Mesothelial cell of epicardium (in vitro differentiated cells): ENCODE measurements around the gene C5orf15. TPM values are rescaled to one million over a fixed set of nuclear protein-coding genes. Genes with fewer than 3 reads are reported as not detected.
"Not testable (repeated sequence)": the region's sequence is repeated elsewhere in the genome, so short reads cannot be mapped to it uniquely, and the experiment has no call there.

Experiments used
- DNase-seq, 2 experiments: peaks; one replicate each; pipeline ENCODE4 v3.0.0; 2021; ENCODE audit warnings: low spot score in 2 of 2; ENCODE audit not compliant: unreplicated experiment in 2 of 2
- H3K27ac Mint-ChIP-seq: 2 replicates; pipeline ENCODE4 v1.8.0; 2021; ENCODE audit warnings: mixed read lengths
- H3K27me3 Mint-ChIP-seq: 2 replicates; pipeline ENCODE4 v1.8.0; 2021; ENCODE audit warnings: low read depth, mixed read lengths
- H3K36me3 Mint-ChIP-seq: 2 replicates; pipeline ENCODE4 v1.8.0; 2021; ENCODE audit warnings: mixed read lengths
- H3K4me1 Mint-ChIP-seq: 2 replicates; pipeline ENCODE4 v1.8.0; 2021; ENCODE audit warnings: mixed read lengths
- H3K4me3 Mint-ChIP-seq: 2 replicates; pipeline ENCODE4 v1.8.0; 2021; ENCODE audit warnings: mild to moderate bottlenecking, moderate library complexity, mixed read lengths
- H3K9me3 Mint-ChIP-seq: 2 replicates; pipeline ENCODE4 v1.8.0; 2021; ENCODE audit warnings: mixed read lengths
- total RNA-seq: library from RNA; stranded (reverse); gene quantifications from 3 replicates; pipeline ENCODE4 v1.2.1, GENCODE V29; 2021
- TF ChIP-seq, protein P1 (sequence below): fragments of 200-600 bp; sonication (generic); IDR thresholded peaks from one replicate; pipeline ENCODE4 v1.5.0; 2021; ENCODE audit warnings: antibody characterized with exemption; ENCODE audit not compliant: unreplicated experiment

The C5orf15 gene
- total RNA-seq, 1 donor from 2014 or later, result 44.2 TPM

DNA sequence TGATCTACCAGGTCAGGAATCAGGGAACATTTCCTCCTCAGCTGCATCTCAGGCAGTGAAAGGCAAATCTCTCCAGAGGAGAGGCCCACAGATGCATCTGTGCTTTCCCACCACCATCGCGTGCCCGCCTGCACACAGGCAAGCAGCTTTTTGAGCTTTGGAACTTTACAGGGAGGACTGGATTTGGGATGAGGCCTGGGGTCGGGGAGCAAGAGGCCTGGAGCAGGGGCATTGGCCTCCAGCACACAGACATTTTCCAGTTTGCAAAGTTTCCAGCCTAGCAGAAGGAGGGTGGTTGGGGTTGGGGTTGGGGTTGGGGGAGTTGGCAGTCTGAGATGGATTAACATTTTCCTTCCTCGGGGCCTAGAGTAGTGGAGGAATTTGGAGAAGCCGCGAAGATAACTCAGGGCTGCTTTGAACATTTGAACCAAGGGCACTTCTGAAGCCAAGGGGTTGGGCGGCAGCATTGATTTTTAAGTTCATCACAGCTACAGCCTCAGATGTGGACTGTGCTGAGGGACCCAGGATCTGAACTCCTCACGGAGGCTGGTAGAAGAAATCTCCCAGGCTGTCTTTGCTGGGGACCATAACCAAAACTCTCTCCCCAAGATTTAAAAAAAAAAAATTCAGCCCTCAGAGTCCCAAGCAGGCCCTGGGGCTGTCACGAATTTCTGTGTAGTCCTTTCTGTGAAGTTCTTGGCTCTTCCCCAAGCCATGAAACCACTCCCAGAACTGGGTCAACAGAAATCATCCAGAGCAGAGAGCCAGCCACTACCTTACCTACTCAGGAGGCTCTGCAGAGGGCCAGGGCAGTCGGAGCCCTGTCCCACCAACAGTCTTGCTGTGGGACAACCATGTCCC, 25.6 kb downstream of the C5orf15 start:
- TF ChIP-seq, protein P1, sequence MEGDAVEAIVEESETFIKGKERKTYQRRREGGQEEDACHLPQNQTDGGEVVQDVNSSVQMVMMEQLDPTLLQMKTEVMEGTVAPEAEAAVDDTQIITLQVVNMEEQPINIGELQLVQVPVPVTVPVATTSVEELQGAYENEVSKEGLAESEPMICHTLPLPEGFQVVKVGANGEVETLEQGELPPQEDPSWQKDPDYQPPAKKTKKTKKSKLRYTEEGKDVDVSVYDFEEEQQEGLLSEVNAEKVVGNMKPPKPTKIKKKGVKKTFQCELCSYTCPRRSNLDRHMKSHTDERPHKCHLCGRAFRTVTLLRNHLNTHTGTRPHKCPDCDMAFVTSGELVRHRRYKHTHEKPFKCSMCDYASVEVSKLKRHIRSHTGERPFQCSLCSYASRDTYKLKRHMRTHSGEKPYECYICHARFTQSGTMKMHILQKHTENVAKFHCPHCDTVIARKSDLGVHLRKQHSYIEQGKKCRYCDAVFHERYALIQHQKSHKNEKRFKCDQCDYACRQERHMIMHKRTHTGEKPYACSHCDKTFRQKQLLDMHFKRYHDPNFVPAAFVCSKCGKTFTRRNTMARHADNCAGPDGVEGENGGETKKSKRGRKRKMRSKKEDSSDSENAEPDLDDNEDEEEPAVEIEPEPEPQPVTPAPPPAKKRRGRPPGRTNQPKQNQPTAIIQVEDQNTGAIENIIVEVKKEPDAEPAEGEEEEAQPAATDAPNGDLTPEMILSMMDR, result no peak
- Mint-ChIP-seq H3K4me1 (peaks cover 36% of the 10 kb centered on the region), H3K4me3 (no peak overlapping the region), H3K9me3 (no peaks in the 10 kb centered on the region), H3K27ac (peak overlapping the region; percentile 83), H3K27me3 (no peaks in the 10 kb centered on the region), H3K36me3 (no peaks in the 10 kb centered on the region)
- no peak for DNase-seq

DNA sequence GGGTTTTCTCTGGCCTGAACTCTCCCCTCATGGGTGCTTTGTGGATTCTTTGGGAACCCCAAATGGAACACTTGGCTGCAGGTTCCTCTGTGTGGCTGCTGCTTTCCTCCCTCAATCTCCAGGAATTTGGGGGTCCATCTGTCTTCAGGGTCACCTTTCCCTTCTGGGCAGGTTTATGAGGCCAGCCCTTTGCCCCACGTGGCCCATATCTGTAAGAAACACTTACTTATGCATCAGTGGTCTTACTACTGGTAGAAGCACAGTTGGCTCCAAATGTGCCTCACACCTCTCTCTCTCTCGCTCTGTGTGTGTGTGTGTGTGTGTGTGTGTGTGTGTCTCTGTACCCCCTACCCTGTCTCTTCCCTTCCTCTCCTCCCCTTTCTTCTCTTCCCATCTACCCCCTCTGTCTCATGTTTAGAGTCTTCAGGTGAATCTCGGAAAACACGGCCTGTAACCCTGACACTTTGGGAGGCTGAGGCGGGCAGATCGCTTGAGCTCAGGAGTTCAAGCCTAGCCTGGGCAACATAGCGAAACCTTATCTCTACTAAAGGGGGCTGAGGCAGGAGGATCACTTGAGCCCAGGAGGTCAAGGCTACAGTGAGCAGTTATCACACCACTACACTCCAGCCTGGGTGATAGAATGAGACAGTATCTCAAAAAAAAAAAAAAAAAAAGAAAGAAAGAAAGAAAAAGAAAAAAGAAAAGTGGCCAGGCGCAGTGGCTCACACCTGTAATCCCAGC, 26.8 kb downstream of the C5orf15 start:
- H3K4me3 Mint-ChIP-seq, result no peak overlapping the region
- H3K27me3 Mint-ChIP-seq, result no peaks in the 10 kb centered on the region
- TF ChIP-seq, protein P1, result no peak
- H3K27ac Mint-ChIP-seq, result no peak overlapping the region
- H3K36me3 Mint-ChIP-seq, result no peaks in the 10 kb centered on the region
- peaks cover 40% of the 10 kb centered on the region for H3K4me1 Mint-ChIP-seq
- no peaks in the 10 kb centered on the region for H3K9me3 Mint-ChIP-seq
- no peak for DNase-seq

DNA sequence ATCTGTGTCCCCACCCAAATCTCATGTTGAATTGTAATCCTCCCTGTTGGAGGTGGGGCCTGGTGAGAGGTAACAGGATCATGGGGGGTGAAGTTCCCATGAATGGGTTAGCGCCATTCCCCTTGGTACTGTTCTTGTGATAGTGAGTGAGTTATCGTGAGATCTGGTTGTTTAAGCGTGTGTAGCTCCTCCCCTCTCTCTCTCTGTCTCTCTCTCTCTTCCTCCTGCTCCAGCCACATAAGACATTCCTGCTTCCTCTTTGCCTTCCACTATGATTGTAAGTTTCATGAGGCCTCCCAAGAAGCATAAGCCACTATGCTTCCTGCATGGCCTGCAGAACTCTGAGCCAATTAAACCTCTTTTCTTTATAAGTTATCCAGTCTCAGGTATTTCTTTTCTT, 28.8 kb downstream of the C5orf15 start:
- Mint-ChIP-seq H3K36me3 (no peaks in the 10 kb centered on the region), H3K27me3 (no peaks in the 10 kb centered on the region), H3K9me3 (no peaks in the 10 kb centered on the region), H3K4me3 (no peak overlapping the region), H3K27ac (no peak overlapping the region), H3K4me1 (peaks cover 39% of the 10 kb centered on the region)
- TF ChIP-seq, protein P1, result no peak
- DNase-seq, result no peak

DNA sequence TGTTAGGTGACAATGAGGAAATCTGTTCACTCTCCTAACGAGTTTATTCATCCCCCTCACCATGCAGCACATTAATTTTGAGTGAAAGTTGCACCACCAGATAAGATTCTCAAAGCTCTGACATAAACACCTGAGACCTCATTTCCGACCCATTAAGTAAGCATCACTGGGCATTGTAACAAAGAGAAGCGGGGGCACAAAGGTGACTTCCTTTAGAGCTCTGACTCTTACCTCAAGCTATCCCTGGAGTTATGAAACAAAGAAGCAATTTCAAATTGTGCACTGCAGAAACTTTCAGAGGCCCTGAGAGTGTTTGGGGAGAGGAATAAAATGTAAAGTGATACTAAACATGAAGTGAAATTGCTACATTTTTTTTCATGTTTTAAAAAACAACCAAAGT, 29.5 kb downstream of the C5orf15 start:
- H3K4me1 Mint-ChIP-seq, result peaks cover 39% of the 10 kb centered on the region
- H3K36me3 Mint-ChIP-seq, result no peaks in the 10 kb centered on the region
- H3K27me3 Mint-ChIP-seq, result no peaks in the 10 kb centered on the region
- no peak overlapping the region for H3K4me3 Mint-ChIP-seq
- TF ChIP-seq, protein P1, result no peak
- no peak for DNase-seq
- no peaks in the 10 kb centered on the region for H3K9me3 Mint-ChIP-seq
- H3K27ac Mint-ChIP-seq, result peak overlapping the region; percentile 91

DNA sequence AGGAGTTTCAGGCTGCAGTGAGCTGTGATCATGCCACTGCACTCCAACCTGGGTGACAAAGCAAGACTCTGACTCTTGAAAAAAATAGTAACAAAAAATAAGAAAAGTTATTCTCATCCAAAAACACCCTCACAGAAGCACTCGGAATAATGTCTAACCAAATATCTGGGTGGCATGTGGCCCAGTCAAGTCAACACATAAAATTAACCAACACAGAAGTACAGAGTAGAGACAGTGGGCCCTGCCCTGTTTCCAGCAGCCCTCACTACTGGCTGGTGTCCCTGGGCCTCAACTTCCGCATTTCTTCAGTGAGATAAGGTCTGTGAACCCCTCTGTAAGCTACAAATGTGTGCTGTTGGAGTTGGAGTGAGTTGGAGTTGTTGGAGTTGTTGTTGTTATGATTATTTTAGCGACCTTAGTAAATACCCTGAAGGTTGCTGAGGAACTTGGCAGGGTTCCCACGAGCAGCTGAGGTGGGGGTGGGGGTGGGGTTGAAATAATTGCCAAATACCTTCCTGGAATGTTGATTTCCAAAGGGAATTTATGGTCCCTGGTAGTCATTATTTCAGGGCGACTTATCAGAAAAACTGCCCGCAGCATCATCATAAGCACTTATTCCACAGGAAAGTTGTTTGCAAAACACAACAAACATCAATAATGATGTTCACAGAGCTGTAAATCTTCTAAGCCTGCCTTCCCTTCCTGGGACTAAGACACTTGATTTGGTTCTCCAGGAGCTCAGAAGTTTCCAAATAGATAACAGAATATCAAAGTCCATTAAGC, 30.2 kb downstream of the C5orf15 start:
- TF ChIP-seq, protein P1, result no peak
- Mint-ChIP-seq H3K4me1 (peaks cover 43% of the 10 kb centered on the region), H3K36me3 (no peaks in the 10 kb centered on the region), H3K4me3 (no peak overlapping the region), H3K27me3 (no peaks in the 10 kb centered on the region), H3K27ac (peak overlapping the region; percentile 91), H3K9me3 (no peaks in the 10 kb centered on the region)
- no peak for DNase-seq

DNA sequence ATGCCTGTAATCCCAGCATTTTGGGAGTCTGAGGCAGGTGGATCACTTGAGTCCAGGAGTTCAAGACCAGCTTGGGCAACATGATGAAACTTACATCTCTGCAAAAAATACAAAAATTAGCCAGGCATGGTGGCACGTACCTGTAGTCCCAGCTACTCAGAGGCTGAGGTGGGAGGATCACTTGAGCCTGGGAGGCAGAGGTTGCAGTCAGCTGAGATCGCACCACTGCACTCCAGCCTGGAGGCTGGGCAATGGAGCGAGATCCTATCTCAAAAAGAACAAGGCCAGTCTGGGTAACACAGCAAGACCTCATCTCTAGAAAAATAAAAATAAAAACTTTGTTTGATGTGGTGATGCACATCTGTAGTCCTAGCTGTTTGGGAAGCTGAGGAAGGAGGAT, 30.8 kb downstream of the C5orf15 start:
- H3K4me1 Mint-ChIP-seq, result peaks cover 41% of the 10 kb centered on the region

More for the DNA sequence above, 30.8 kb downstream of the C5orf15 start:
- H3K36me3 Mint-ChIP-seq, H3K27me3 Mint-ChIP-seq, DNase-seq, H3K9me3 Mint-ChIP-seq, H3K4me3 Mint-ChIP-seq: not testable (repeated sequence)
- peak overlapping the region; percentile 91 for H3K27ac Mint-ChIP-seq
